ENCODE results near the gene WNK2. TPM values are rescaled to one million over a fixed set of nuclear protein-coding genes. Genes with fewer than 3 reads are reported as not detected.
A peak's percentile ranks its signal among the peaks of the same experiment; 100 is the strongest.

The WNK2 gene
- total RNA-seq, 2 experiments from 2014 or later = 3.3 to 4.6 TPM

- intact Hi-C loops (cut with DNase I, micrococcal nuclease) = no loop called here
- DNase-seq (no peak), ATAC-seq (no peak)
- H3K27me3 Mint-ChIP-seq = peaks cover 5% of the 10 kb centered on the region
- ChIA-PET POLR2A (no interaction called here), CTCF (no interaction called here)
- H3K4me1 Mint-ChIP-seq = peaks cover 6% of the 10 kb centered on the region
- no peaks in the 10 kb centered on the region for H3K36me3 Mint-ChIP-seq (ENCODE audit: low read depth)
- H3K4me3 Mint-ChIP-seq = no peak overlapping the region
- H3K9me3 Mint-ChIP-seq (ENCODE audit: low read depth) = peaks cover 2% of the 10 kb centered on the region
- H3K27ac Mint-ChIP-seq = no peak overlapping the region
Observed at GRCh38 chr9:93236541-93237206, 52.7 kb downstream of the WNK2 start.

- H3K36me3 Mint-ChIP-seq (ENCODE audit: low read depth) = no peaks in the 10 kb centered on the region
- POLR2A ChIA-PET = no interaction called here
- no peak overlapping the region for H3K4me3 Mint-ChIP-seq
- ATAC-seq (no peak), DNase-seq (peak; percentile 13)
- CTCF ChIA-PET = no interaction called here
- peaks cover 6% of the 10 kb centered on the region for H3K4me1 Mint-ChIP-seq
- H3K27ac Mint-ChIP-seq = no peak overlapping the region
- intact Hi-C loops (cut with DNase I, micrococcal nuclease) = no loop called here
- peaks cover 2% of the 10 kb centered on the region for H3K9me3 Mint-ChIP-seq (ENCODE audit: low read depth)
- H3K27me3 Mint-ChIP-seq = peaks cover under 1% of the 10 kb centered on the region
Observed at GRCh38 chr9:93237540-93237939, 53.6 kb downstream of the WNK2 start.

GRCh38 chr9:93238953-93239925 is 55.3 kb downstream of the WNK2 start:
- Mint-ChIP-seq H3K27ac (no peak overlapping the region), H3K27me3 (no peaks in the 10 kb centered on the region), H3K36me3 (ENCODE audit: low read depth) (no peaks in the 10 kb centered on the region), H3K4me3 (no peak overlapping the region), H3K4me1 (peaks cover 6% of the 10 kb centered on the region), H3K9me3 (ENCODE audit: low read depth) (peaks cover 2% of the 10 kb centered on the region)
- ChIA-PET POLR2A (no interaction called here), CTCF (interaction anchor here (0.6 kb wide), 1 partner anchor 148 kb away, joined by 3 read pairs; no protein-coding TSS in a partner anchor)
- intact Hi-C loops (cut with DNase I, micrococcal nuclease) = no loop called here
- no peak for ATAC-seq
- no peak for DNase-seq

- Mint-ChIP-seq H3K4me1 (peaks cover 6% of the 10 kb centered on the region), H3K36me3 (ENCODE audit: low read depth) (no peaks in the 10 kb centered on the region), H3K27me3 (no peaks in the 10 kb centered on the region), H3K4me3 (no peak overlapping the region), H3K9me3 (ENCODE audit: low read depth) (peaks cover 2% of the 10 kb centered on the region), H3K27ac (no peak overlapping the region)
- ChIA-PET CTCF (no interaction called here), POLR2A (no interaction called here)
- DNase-seq (no peak), ATAC-seq (no peak)
- intact Hi-C loops (cut with DNase I, micrococcal nuclease) = no loop called here
Observed at GRCh38 chr9:93240891-93241334, 57.0 kb downstream of the WNK2 start.

DNA sequence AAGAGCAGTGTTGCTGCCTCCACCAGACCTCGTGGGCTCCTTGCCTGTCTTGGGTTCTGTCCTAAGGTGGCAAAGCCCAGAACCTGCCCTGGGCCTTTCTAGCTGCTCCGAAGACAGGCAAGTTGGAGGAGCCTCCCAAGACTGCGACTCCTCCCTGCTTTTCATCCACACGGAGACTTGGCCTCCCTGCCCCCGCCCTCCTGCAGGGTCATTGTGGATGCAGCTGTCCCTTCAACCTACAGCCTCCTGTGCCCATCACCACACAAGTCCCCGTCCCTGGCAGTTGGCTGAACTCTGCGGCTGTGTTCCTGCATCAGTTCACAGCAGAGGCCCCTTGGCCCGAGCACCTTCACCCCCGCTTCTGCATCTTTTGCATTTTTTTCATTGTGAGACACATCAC is 59.2 kb downstream of the WNK2 start:
- intact Hi-C loops (cut with DNase I, micrococcal nuclease) = no loop called here

GRCh38 chr9:93244101-93244500 is 60.2 kb downstream of the WNK2 start:
- POLR2A ChIA-PET = no interaction called here
- CTCF ChIA-PET = no interaction called here
- DNase-seq (no peak), ATAC-seq (no peak)
- Mint-ChIP-seq H3K27ac (no peak overlapping the region), H3K9me3 (ENCODE audit: low read depth) (no peaks in the 10 kb centered on the region), H3K27me3 (no peaks in the 10 kb centered on the region), H3K4me1 (no peaks in the 10 kb centered on the region), H3K4me3 (no peak overlapping the region), H3K36me3 (ENCODE audit: low read depth) (no peaks in the 10 kb centered on the region)
- intact Hi-C loops (cut with DNase I, micrococcal nuclease) = no loop called here

More for the DNA sequence above, 59.2 kb downstream of the WNK2 start:
- H3K27me3 Mint-ChIP-seq = no peaks in the 10 kb centered on the region
- no peak overlapping the region for H3K4me3 Mint-ChIP-seq
- no peak overlapping the region for H3K27ac Mint-ChIP-seq
- peaks cover under 1% of the 10 kb centered on the region for H3K4me1 Mint-ChIP-seq
- ChIA-PET CTCF (no interaction called here), POLR2A (no interaction called here)
- H3K9me3 Mint-ChIP-seq (ENCODE audit: low read depth) = peaks cover under 1% of the 10 kb centered on the region
- H3K36me3 Mint-ChIP-seq (ENCODE audit: low read depth) = no peaks in the 10 kb centered on the region
- no peak for ATAC-seq
- no peak for DNase-seq

DNA sequence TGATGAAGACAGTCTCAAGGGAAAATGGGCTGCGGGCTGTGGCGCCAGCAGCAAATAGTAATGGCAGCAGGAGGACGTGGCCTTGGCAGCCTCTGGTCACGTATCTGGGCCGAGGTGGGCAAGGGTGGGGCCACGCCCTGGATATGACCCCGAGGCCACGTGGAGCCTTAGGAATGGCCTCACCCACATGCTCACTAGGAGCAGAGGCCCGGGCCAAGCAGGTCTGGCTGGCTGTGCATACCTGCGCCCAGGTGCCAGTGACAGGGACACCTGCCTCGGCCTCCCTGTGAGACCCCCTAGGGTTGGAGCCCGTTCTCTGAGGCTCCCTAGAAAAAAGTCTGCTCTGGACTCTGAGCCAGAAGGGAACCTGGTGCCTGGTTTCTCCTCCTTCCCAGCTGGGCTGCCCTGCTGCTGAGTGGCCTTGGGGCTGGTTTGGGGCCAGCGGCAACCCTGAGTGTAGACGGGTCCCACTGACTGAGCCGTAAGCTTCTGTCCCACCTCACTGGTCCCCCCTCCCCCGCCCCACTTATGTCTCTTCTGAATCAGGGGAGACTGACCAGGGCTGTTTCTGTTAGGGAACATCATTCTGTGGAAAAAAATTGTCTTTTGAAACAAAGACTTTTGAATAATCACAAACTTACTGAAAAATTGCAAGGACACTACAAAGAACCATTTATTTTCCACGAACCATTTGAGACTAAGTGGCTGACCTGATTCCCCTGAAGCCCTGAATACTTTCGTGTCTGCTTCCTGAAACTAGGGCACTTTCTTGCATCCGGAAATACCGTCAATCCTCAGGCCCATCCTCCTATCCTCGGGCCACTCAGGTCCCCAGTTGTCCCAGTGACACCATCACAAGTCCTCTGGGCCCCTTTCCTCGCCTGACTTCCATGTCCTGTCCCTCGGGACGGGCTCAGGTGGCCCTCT is 60.8 kb downstream of the WNK2 start:
- ATAC-seq = no peak
- no peak for DNase-seq
- intact Hi-C loops (cut with DNase I, micrococcal nuclease) = no loop called here
- ChIA-PET POLR2A (no interaction called here), CTCF (no interaction called here)
- Mint-ChIP-seq H3K36me3 (ENCODE audit: low read depth) (no peaks in the 10 kb centered on the region), H3K27me3 (no peaks in the 10 kb centered on the region), H3K4me1 (no peaks in the 10 kb centered on the region), H3K4me3 (no peak overlapping the region), H3K9me3 (ENCODE audit: low read depth) (no peaks in the 10 kb centered on the region), H3K27ac (no peak overlapping the region)

DNA sequence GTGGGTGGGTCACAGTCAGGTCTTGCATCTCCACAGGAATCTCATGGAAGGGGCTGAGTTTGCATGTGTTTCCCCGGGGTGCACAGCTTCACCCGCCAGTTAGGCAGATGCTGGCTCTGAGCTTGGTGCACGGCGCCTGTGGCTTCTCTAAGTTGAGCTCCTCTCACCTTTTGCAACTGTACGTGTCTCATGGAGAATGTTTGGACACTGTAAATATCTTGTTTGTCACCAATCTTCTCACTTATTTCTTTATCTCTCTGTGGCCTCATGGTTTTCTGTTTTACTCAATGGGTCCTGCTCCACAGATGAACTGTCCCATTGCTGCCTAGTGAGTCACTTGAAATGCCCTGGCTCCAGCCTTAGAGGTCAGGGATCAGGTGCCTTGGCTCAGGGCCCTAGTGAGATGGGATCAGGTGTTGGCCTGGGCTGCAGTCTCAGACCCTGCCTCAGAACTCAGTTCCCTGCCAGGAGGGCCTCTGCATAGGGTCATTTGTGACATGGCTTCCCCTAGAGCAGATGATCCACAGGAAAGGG is 61.6 kb downstream of the WNK2 start:
- intact Hi-C loops (cut with DNase I, micrococcal nuclease) = no loop called here
- Mint-ChIP-seq H3K27ac (no peak overlapping the region), H3K9me3 (ENCODE audit: low read depth) (no peaks in the 10 kb centered on the region), H3K27me3 (no peaks in the 10 kb centered on the region), H3K4me1 (no peaks in the 10 kb centered on the region), H3K36me3 (ENCODE audit: low read depth) (no peaks in the 10 kb centered on the region), H3K4me3 (no peak overlapping the region)
- ChIA-PET CTCF (no interaction called here), POLR2A (interaction anchor here (0.6 kb wide), 1 partner anchor 530 kb away, joined by 3 read pairs; no protein-coding TSS in a partner anchor)
- DNase-seq (no peak), ATAC-seq (no peak)

- CTCF ChIA-PET = no interaction called here
- DNase-seq (no peak), ATAC-seq (no peak)
- Mint-ChIP-seq H3K27me3 (no peaks in the 10 kb centered on the region), H3K27ac (no peak overlapping the region), H3K4me3 (no peak overlapping the region), H3K36me3 (ENCODE audit: low read depth) (no peaks in the 10 kb centered on the region), H3K4me1 (no peaks in the 10 kb centered on the region), H3K9me3 (ENCODE audit: low read depth) (no peaks in the 10 kb centered on the region)
- POLR2A ChIA-PET = no interaction called here
- intact Hi-C loops (cut with DNase I, micrococcal nuclease) = no loop called here
Observed at GRCh38 chr9:93246111-93246510, 62.2 kb downstream of the WNK2 start.

- Mint-ChIP-seq H3K36me3 (ENCODE audit: low read depth) (no peaks in the 10 kb centered on the region), H3K4me3 (no peak overlapping the region), H3K4me1 (no peaks in the 10 kb centered on the region), H3K27ac (no peak overlapping the region), H3K9me3 (ENCODE audit: low read depth) (no peaks in the 10 kb centered on the region), H3K27me3 (no peaks in the 10 kb centered on the region)
- ATAC-seq = no peak
- intact Hi-C loops (cut with DNase I, micrococcal nuclease) = no loop called here
- CTCF ChIA-PET = no interaction called here
- POLR2A ChIA-PET = no interaction called here
- DNase-seq = no peak
Observed at GRCh38 chr9:93246526-93246925, 62.6 kb downstream of the WNK2 start.

- no peaks in the 10 kb centered on the region for H3K36me3 Mint-ChIP-seq (ENCODE audit: low read depth)
- POLR2A ChIA-PET = no interaction called here
Observed at GRCh38 chr9:93247099-93247865, 63.3 kb downstream of the WNK2 start.

More at GRCh38 chr9:93247099-93247865, 63.3 kb downstream of the WNK2 start:
- no peak overlapping the region for H3K27ac Mint-ChIP-seq
- no peak for ATAC-seq
- CTCF ChIA-PET = no interaction called here
- no peaks in the 10 kb centered on the region for H3K9me3 Mint-ChIP-seq (ENCODE audit: low read depth)
- no peak overlapping the region for H3K4me3 Mint-ChIP-seq
- H3K4me1 Mint-ChIP-seq = no peaks in the 10 kb centered on the region
- no peak for DNase-seq
- intact Hi-C loops (cut with DNase I, micrococcal nuclease) = no loop called here
- H3K27me3 Mint-ChIP-seq = no peaks in the 10 kb centered on the region
